SK-N-SH (cell line): ENCODE measurements around the gene STAT2. TPM values are rescaled to one million over a fixed set of nuclear protein-coding genes. Genes with fewer than 3 reads are reported as not detected.

Source experiments
- CTCF ChIA-PET: fragments of 300-600, 350-600 bp; formaldehyde crosslinking; extraction: SDS; loops from one replicate; lab custom pipeline; 2021; lab: Yijun Ruan, JAX
- POLR2A ChIA-PET: fragments of 350-600 bp; sonication (Branson Sonifier 250); formaldehyde crosslinking; extraction: SDS; loops from one replicate; lab custom pipeline; 2020; ENCODE audit warnings: antibody characterized with exemption, inconsistent platforms; lab: Yijun Ruan, JAX
- DNase-seq: peaks from one replicate; pipeline ENCODE4 v3.0.0; 2012
- H2AFZ ChIP-seq: fragments of 200-600 bp; sonication (generic); 2 replicates; pipeline ENCODE4 v1.8.1; 2016; ENCODE audit warnings: antibody characterized with exemption, mild to moderate bottlenecking, low read depth
- H3F3A ChIP-seq: fragments of 200-600 bp; sonication (generic); replicated peaks from 2 replicates; pipeline ENCODE3; 2016; ENCODE audit warnings: antibody characterized with exemption, mild to moderate bottlenecking; ENCODE audit not compliant: insufficient read depth
- H3K27ac ChIP-seq, 2 experiments: fragments of 200-500 bp in 1 of 2; fragments of 200-600 bp in 1 of 2; sonication (Bioruptor generic) in 1 of 2; sonication (generic), shearing (Covaris generic) in 1 of 2; 2 replicates each; pipeline versions ENCODE4 v1.5.1 to v1.6.1; 2014 to 2016; ENCODE audit warnings: low read depth in 2 of 2, inconsistent platforms in 1 of 2, low read length in 1 of 2, mild to moderate bottlenecking in 1 of 2, mixed read lengths in 1 of 2
- H3K27me3 ChIP-seq: fragments of 200-600 bp; sonication (generic), shearing (Covaris generic); 2 replicates; pipeline ENCODE4 v1.6.1; 2016; ENCODE audit warnings: mixed run types; ENCODE audit not compliant: insufficient read depth
- H3K36me3 ChIP-seq, 2 experiments: fragments of 200-500 bp in 1 of 2; fragments of 200-600 bp in 1 of 2; sonication (Bioruptor generic) in 1 of 2; sonication (generic) in 1 of 2; replicated peaks in 1 of 2; 2 replicates each; pipeline versions ENCODE3 to v1.5.1; 2014 to 2016; ENCODE audit warnings: low read length in 1 of 2, mild to moderate bottlenecking in 1 of 2; ENCODE audit not compliant: insufficient read depth in 2 of 2, control insufficient read depth in 1 of 2
- H3K4me1 ChIP-seq, 2 experiments: fragments of 200-500 bp in 1 of 2; fragments of 200-600 bp in 1 of 2; sonication (Bioruptor generic) in 1 of 2; sonication (generic), shearing (Covaris generic) in 1 of 2; 2 replicates each; pipeline versions ENCODE4 v1.5.1 to v1.6.1; 2014 to 2016; ENCODE audit warnings: low read depth in 1 of 2, low read length in 1 of 2, mixed run types in 1 of 2; ENCODE audit not compliant: insufficient read depth in 2 of 2, control insufficient read depth in 1 of 2
- H3K4me2 ChIP-seq: fragments of 200-600 bp; sonication (generic), shearing (Covaris generic); 2 replicates; pipeline ENCODE4 v1.6.1; 2017; ENCODE audit warnings: mixed run types
- H3K4me3 ChIP-seq, 2 experiments: fragments of 200-500 bp in 1 of 2; fragments of 200-600 bp in 1 of 2; sonication (Bioruptor generic) in 1 of 2; sonication (generic), shearing (Covaris generic) in 1 of 2; 2 replicates each; pipeline versions ENCODE4 v1.5.1 to v1.8.1; 2014 to 2016; ENCODE audit warnings: low read depth in 2 of 2, inconsistent platforms in 1 of 2, low read length in 1 of 2, mild to moderate bottlenecking in 1 of 2, mixed read lengths in 1 of 2, moderate library complexity in 1 of 2
- H3K79me2 ChIP-seq: fragments of 200-600 bp; sonication (generic); 2 replicates; pipeline ENCODE4 v1.8.1; 2017; ENCODE audit warnings: mild to moderate bottlenecking; ENCODE audit not compliant: insufficient read depth
- H3K9ac ChIP-seq: fragments of 200-600 bp; sonication (generic); 2 replicates; pipeline ENCODE4 v1.6.1; 2017; ENCODE audit warnings: mixed run types
- H3K9me2 ChIP-seq: fragments of 200-600 bp; sonication (generic); 2 replicates; pipeline ENCODE4 v1.6.1; 2017; ENCODE audit warnings: mixed run types
- H3K9me3 ChIP-seq: fragments of 200-600 bp; sonication (generic); 2 replicates; pipeline ENCODE4 v1.6.1; 2017; ENCODE audit warnings: mixed run types, mild to moderate bottlenecking, moderate library complexity
- H4K20me1 ChIP-seq: fragments of 200-600 bp; sonication (generic); 2 replicates; pipeline ENCODE4 v1.6.1; 2017; ENCODE audit warnings: mild to moderate bottlenecking, mixed run types; ENCODE audit not compliant: insufficient read depth
- ELF1 ChIP-seq: IDR thresholded peaks from 2 replicates; pipeline ENCODE4 v1.4.0; 2012
- FOSL2 ChIP-seq: IDR thresholded peaks from 2 replicates; pipeline ENCODE4 v1.4.0; 2012; ENCODE audit warnings: low read depth, mild to moderate bottlenecking, moderate library complexity, borderline replicate concordance
- NFIC ChIP-seq: IDR thresholded peaks from 2 replicates; pipeline ENCODE4 v1.4.0; 2012; ENCODE audit warnings: borderline replicate concordance
- POLR2AphosphoS5 ChIP-seq: IDR thresholded peaks from 2 replicates; pipeline ENCODE4 v1.6.1; 2012; ENCODE audit warnings: low read depth, low read length
- REST ChIP-seq: IDR thresholded peaks from 2 replicates; pipeline ENCODE4 v1.6.1; 2012; ENCODE audit warnings: mild to moderate bottlenecking, low read depth, low read length, moderate library complexity
- RFX5 ChIP-seq: IDR thresholded peaks from 2 replicates; pipeline ENCODE4 v1.6.1; 2012; ENCODE audit warnings: mild to moderate bottlenecking, improper control_type of control experiment, low read length
- SMC3 ChIP-seq: IDR thresholded peaks from 2 replicates; pipeline ENCODE4 v1.6.1; 2012; ENCODE audit warnings: low read depth, low read length, improper control_type of control experiment
- TAF1 ChIP-seq: IDR thresholded peaks from 2 replicates; pipeline ENCODE4 v1.6.1; 2012; ENCODE audit warnings: low read depth, mild to moderate bottlenecking, low read length, moderate library complexity, borderline replicate concordance
- TCF12 ChIP-seq: IDR thresholded peaks from 2 replicates; pipeline ENCODE4 v1.4.0; 2012
- TEAD4 ChIP-seq: IDR thresholded peaks from 2 replicates; pipeline ENCODE4 v1.4.0; 2012; ENCODE audit warnings: mild to moderate bottlenecking, borderline replicate concordance; ENCODE audit not compliant: insufficient read depth
- USF1 ChIP-seq: IDR thresholded peaks from 2 replicates; pipeline ENCODE4 v1.4.0; 2012; ENCODE audit warnings: low read depth, borderline replicate concordance
- USF2 ChIP-seq: fragments of 150-350 bp; IDR thresholded peaks from 2 replicates; pipeline ENCODE4 v1.6.1; 2017; ENCODE audit warnings: antibody characterized with exemption, low read length, low read depth, borderline replicate concordance
- YY1 ChIP-seq: IDR thresholded peaks from 2 replicates; pipeline ENCODE4 v1.4.0; 2012; ENCODE audit warnings: low read depth, mild to moderate bottlenecking
- WGBS: methylation state at CpG from one replicate; pipeline ENCODE4 v1.1.6; 2017; ENCODE audit warnings: low lambda C conversion rate; 5-methylcytosine and 5-hydroxymethylcytosine counted together
- polyA plus RNA-seq, 3 experiments: library from polyadenylated mRNA; depleted of rRNA; stranded (reverse); fragments of >200 nt; gene quantifications; 2 replicates each; pipeline ENCODE4 v1.2.3, GENCODE V29; 2012

STAT2 gene
- polyA plus RNA-seq, 1 of the 3 experiments (the other 2 are of a cell fraction) = 58.1 TPM

GRCh38 chr12:56385873-56386272 lies 26.0 kb upstream of the STAT2 start:
- CTCF ChIA-PET = interaction anchor here (0.9 to 1.6 kb wide), 2 partner anchors 8 to 79 kb away, joined by 4 to 5 read pairs; no protein-coding TSS in a partner anchor

More at GRCh38 chr12:56385873-56386272, 26.0 kb upstream of the STAT2 start:
- no peak overlapping the region for H2AFZ ChIP-seq
- H3K27ac ChIP-seq = no peak overlapping the region
- no peak overlapping the region for H3K4me2 ChIP-seq
- H4K20me1 ChIP-seq = no peaks in the 10 kb centered on the region
- no peak overlapping the region for H3K4me3 ChIP-seq
- 93% methylated on average over 1 of the region's 1 CpG for WGBS
- no peak overlapping the region for H3K9ac ChIP-seq
- no peaks in the 10 kb centered on the region for H3K9me3 ChIP-seq
- H3K9me2 ChIP-seq = no peaks in the 10 kb centered on the region
- no peaks in the 10 kb centered on the region; the same call in 1 of the 2 replicates for H3K27me3 ChIP-seq
- H3K36me3 ChIP-seq = no peaks in the 10 kb centered on the region
- no peak for TF ChIP-seq USF1
- no peak for TF ChIP-seq POLR2AphosphoS5
- TF ChIP-seq USF2 = no peak
- TF ChIP-seq SMC3 = no peak
- TF ChIP-seq ELF1 = no peak
- TF ChIP-seq YY1 = no peak
- TF ChIP-seq TCF12 = no peak
- no peak for TF ChIP-seq RFX5
- TF ChIP-seq REST = no peak
- TF ChIP-seq TAF1 = no peak
- TF ChIP-seq NFIC = no peak
- TF ChIP-seq TEAD4 = no peak
- TF ChIP-seq FOSL2 = no peak
- TF ChIP-seq, all 33 proteins: peak for 0
- no peaks in the 10 kb centered on the region for H3K79me2 ChIP-seq
- no peaks in the 10 kb centered on the region for H3F3A ChIP-seq
- no peaks in the 10 kb centered on the region for H3K4me1 ChIP-seq
- no peak for DNase-seq
- POLR2A ChIA-PET = no interaction called here
